GM21360 (cell line): ENCODE results near the gene METTL9.
"Not testable (repeated sequence)": the region's sequence is repeated elsewhere in the genome, so short reads cannot be mapped to it uniquely, and the experiment has no call there.

Source experiments
- ATAC-seq: cut with Tn5 transposase; IDR thresholded peaks from one replicate; pipeline ENCODE4 v1.9.1; 2021; ENCODE audit warnings: mild to moderate bottlenecking, moderate library complexity; ENCODE audit not compliant: unreplicated experiment

METTL9 gene

GRCh38 chr16:21608639-21609328, 9.4 kb downstream of the METTL9 start:
- ATAC-seq, result no peak

GRCh38 chr16:21610006-21610544, 10.7 kb downstream of the METTL9 start:
- no peak for ATAC-seq

DNA sequence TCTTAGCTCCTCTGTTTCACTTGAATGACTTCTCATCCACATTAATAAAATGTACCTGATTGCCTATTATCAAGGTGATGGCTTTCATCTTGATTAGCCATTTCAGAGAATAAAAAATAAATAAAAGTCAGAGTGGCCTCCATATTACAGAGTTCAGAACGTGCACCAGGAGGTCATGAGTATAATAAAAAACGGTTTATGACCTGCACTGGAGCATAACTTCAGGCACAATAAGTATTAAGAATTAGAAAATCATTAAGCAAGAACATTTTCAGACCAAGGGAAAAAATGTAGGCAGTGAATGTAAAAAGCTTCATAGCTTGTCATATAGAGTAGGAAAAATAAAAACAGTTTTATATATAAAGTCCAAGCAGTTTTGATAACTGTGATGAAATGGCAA, 11.4 kb downstream of the METTL9 start:
- ATAC-seq, result no peak

DNA sequence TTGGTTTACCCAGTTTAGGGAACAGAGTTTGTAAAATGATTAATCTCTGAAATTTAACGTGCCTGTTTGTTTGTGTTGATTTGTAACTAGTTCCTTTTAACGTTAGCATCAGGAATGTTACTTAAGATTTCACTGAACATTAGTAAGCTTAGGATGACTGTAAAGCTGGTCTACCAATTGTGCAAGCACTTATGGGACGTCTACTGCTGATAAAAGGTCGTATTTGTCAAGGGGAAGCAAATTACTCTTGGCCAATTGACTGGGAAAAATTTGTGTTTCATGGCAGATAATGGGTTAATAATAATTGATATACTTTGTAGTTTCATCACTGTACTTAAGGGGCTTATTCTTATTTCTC, 11.8 kb downstream of the METTL9 start:
- no peak for ATAC-seq

- no peak for ATAC-seq
Observed at GRCh38 chr16:21611556-21612384, 12.4 kb downstream of the METTL9 start.

- no peak for ATAC-seq
Observed at GRCh38 chr16:21613361-21613760, 14.0 kb downstream of the METTL9 start.

DNA sequence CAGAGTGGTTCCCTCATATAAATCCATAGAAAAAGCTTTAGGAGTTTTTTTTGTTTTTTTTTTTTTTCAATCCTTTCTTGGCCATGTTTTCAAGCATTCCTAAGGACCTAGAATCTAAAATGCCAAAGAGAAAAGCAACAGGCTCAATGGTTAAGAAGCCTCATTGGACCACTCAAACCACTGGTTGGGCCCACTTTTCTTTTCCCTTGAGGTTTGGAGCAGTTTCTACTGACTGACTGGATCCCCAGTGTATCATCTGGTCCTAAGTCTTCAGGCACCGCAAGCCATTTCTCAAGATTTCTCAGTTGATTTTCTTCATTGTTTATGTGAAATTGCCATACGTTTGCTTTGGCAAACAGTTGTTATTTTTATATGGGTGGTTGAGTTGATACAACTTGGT, 14.4 kb downstream of the METTL9 start:
- no peak for ATAC-seq

GRCh38 chr16:21614896-21615295, 15.5 kb downstream of the METTL9 start:
- no peak for ATAC-seq

DNA sequence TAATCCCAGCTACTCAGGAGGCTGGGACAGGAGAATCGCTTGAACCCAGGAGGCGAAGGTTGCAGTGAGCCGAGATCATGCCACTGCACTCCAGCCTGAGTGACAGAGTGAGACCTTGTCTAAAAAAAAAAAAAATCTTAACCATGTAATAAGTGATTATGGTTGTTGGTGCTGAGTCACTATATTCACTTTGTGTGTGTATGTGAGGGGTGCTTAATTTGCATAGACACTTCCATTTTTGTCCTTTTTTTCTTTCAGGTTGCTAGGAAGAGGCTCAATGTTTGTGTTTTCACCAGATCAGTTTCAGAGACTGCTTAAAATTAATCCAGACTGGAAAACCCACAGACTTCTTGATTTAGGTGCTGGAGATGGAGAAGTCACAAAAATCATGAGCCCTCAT, 18.2 kb downstream of the METTL9 start:
- ATAC-seq, result no peak

DNA sequence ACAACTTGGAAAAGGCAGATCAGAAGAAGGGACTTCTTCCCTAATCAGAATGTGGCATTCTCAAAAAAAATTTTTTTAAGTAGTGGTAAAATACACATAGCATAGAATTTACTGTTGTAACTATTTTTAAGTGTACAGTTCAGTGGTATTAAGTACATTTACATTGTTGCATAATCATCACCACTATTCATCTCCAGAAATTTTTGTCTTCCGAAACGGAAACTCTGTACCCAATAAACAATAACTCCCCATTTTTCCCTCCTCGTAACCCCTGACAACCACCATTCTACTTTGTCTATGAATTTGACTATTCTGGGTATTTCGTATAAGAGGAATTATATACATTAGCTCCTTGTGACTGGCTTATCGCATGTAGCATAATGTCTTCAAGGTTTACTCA, 18.9 kb downstream of the METTL9 start:
- no peak for ATAC-seq

- ATAC-seq, result no peak
Observed at GRCh38 chr16:21619765-21620425, 20.5 kb downstream of the METTL9 start.

- ATAC-seq, result no peak
Observed at GRCh38 chr16:21620592-21620991, 21.2 kb downstream of the METTL9 start.

DNA sequence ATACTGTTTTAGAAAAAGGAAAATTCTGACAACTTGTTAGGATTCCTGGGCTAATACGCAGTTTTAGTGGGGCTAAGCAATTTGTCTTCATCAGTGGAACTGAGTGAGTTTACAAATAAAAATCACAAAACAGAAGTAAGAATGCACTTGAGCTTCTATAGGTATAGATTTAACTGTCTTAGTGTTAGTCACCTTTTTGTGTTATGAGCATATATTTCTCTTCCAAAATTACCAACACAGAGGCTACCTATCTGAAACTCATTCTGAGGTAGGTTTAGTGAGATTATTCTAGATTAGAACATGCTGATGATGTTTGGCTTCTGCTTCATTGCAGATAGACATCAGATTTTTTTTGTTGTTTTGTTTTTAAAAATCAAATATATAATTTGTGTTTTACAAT, 23.2 kb downstream of the METTL9 start:
- no peak for ATAC-seq

GRCh38 chr16:21625026-21625425, 25.6 kb downstream of the METTL9 start:
- no peak for ATAC-seq

DNA sequence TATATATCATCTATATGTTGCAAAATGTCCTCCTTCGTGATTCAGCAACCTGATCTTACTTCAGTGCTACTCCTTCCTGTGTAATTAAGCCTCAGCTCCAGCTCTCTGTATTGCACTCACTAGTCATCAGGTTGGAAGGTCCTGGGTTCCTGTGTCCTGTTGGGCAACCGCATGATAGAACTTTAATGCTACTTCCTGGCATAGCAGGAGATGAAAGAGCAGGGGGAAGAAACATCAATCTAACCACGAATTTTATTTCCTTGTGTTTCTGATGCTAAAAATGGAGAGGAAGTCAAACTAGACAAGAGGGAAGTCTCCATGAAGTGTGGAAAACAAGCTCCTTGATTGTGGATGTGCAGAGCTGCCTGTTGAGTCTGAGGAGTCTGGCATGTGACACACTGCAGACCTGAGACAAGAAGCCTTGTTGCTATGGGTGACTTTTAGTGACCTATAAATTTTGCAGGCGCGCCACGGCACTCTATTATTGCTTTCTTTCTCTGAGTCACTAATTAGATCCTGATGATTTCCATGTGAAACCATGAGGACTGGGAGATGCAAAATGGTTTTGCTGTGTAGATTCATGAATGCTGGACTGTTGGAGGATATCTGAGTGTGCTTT, 27.4 kb downstream of the METTL9 start:
- ATAC-seq, result no peak

DNA sequence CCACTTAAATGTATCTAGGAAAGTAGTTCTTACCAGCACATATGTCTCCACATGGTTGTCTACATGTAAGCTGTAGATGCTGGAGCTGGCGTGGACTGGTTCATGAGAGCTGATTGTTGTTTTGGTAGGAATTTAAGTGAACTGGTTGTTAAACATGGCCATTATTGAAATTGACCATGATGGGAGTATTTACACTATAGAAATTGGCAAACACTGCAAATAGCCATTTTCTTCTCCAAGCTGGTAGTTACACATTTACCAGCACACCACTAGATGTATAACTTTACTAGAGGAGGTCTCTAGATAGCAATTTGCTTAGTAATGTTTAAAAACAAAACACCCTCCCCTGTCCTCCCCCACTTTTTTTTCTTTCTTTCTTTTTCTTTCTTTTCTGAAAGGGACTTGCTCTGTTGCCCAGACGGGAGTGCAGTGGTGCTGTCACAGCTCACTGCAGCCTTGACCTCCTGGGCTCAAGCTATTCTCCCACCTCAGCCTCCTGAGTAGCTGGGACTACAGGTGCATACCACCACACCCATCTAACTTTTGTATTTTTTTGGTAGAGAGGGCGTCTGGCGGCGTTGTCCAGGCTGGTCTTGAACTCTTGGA, 28.8 kb downstream of the METTL9 start:
- ATAC-seq, result no peak

DNA sequence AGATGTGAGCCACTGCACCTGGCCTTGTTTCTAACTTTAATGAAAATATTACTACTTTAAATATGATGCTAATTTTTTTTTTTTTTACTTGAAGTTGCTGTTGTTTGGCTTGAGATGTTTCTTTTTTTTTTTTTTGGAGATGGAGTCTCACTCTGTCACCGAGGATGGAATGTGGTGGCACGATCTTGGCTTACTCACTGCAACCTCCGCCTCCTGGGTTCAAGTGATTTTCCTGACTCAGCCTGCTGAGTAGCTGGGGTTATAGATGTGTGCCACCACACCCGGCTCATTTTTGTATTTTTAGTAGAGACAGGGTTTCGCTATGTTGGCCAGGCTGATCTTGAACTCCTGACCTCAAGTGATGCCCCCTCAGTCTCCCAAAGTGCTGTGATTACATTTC, 29.4 kb downstream of the METTL9 start:
- ATAC-seq, result no peak

DNA sequence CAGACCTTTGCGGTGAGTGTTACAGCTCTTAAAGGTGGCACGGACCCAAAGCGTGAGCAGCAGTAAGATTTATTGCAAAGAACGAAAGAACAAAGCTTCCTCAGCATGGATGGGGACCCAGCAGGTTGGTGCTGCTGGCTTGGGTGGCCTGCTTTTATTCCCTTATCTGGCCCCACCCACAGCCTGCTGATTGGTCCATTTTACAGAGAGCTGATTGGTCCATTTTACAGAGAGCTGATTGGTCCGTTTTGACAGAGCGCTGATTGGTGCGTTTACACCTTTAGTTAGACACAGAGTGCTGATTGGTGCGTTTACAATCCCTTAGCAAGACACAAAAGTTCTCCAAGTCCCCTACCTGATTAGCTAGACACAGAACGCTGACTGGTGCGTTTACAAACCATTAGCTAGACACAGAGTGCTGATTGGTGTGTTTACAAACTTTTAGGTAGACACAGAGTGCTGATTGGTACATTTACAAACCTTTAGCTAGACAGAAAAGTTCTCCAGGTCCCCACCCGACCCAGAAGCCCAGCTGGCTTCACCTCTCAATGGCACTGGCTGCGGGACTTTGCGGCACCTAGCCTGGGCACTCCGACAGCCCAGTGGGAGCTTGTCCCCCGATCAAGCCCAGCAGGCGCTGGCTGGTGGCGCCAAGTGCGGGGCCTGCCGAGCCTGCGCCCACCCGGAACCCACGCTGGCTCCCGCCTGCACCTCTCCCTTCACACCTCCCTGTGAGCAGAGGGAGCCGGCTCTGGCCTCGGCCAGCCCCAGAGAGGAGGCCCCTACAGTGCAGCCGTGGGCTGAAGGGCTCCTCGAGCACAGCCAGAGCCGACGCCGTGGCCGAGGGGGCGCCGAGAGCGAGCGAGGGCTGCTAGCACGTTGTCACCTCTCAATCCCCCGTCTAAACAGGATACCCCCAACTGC, 30.5 kb downstream of the METTL9 start:
- not testable (repeated sequence) for ATAC-seq

- ATAC-seq, result not testable (repeated sequence)
Observed at GRCh38 chr16:21630866-21631265, 31.5 kb downstream of the METTL9 start.

DNA sequence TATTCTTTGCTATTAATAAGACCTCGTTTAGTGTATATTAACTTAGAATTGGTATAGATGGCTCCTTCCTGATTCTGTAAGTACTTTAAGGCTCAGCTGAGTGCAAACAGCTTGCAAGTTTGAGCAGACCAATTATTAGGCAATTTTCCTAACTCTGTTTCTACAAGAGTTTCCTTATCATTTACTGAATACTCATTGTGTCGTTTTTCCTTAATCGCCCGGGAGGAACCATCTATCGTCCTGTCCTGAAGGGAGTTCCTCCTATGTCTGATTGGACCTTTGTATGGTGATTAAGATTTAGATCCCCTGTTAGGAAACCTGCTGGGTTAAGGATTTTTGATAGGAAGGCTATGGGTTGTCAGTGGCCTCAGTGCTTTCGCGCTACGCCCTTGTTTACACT, 32.0 kb downstream of the METTL9 start:
- not testable (repeated sequence) for ATAC-seq
